ENCODE measurements around the gene FAM98B. TPM values are rescaled to one million over a fixed set of nuclear protein-coding genes. Genes with fewer than 3 reads are reported as not detected.

The FAM98B gene
- total and polyA plus RNA-seq, 2 of the 8 experiments (the other 6 are each of a cell fraction or from before 2014, with no cell fraction given) = 5.9 to 48.4 TPM

GRCh38 chr15:38533416-38533915 is 79.5 kb downstream of the FAM98B start:
- Histone ChIP-seq H3K4me3 (ENCODE audit: extremely low read depth in 1 of 4, insufficient read depth in 2 of 4, low read depth in 3 of 4, low read length in 4 of 4) (no peak overlapping the region), H2BK12ac (ENCODE audit: low read depth, low read length) (no peak overlapping the region), H4K8ac (ENCODE audit: extremely low read depth, insufficient read depth, low read length) (no peak overlapping the region), H3K18ac (ENCODE audit: extremely low read depth, low read length) (no peak overlapping the region), H3K23ac (ENCODE audit: insufficient read length) (no peak overlapping the region), H3K9me3 (ENCODE audit: insufficient read depth in 2 of 2, low read depth in 1 of 2, low read length in 1 of 2) (no peaks in the 10 kb centered on the region), H2BK20ac (ENCODE audit: low read length) (no peak overlapping the region), H3K79me2 (ENCODE audit: control insufficient read depth in 1 of 2, insufficient read depth in 2 of 2, low read length in 2 of 2) (no peaks in the 10 kb centered on the region), H3K79me1 (ENCODE audit: low read depth, low read length) (no peaks in the 10 kb centered on the region), H2AK5ac (ENCODE audit: low read depth, low read length) (0 out of 2 replicates have a peak overlapping the region, but pooled peaks have one; percentile 7), H4K20me1 (replicated peaks in 1 of 2; ENCODE audit: control insufficient read depth in 1 of 2, insufficient read depth in 2 of 2, low read length in 2 of 2) (no peaks in the 10 kb centered on the region), H4K5ac (ENCODE audit: insufficient read length, low read depth, low read length) (no peak overlapping the region), H2BK5ac (ENCODE audit: low read depth, low read length) (no peak overlapping the region), H3K27ac (ENCODE audit: low read depth, low read length) (no peak overlapping the region), H3K14ac (ENCODE audit: insufficient read length) (no peak overlapping the region), H3K27me3 (replicated peaks in 1 of 4; ENCODE audit: control insufficient read depth in 3 of 4, extremely low read depth in 1 of 4, insufficient read depth in 3 of 4, low read length in 3 of 4) (no peaks in the 10 kb centered on the region), H3K4ac (replicated peaks; ENCODE audit: insufficient read length, low read depth, low read length) (no peak overlapping the region), H2AFZ (ENCODE audit: low read length) (no peak overlapping the region), H2BK15ac (ENCODE audit: low read length) (no peak overlapping the region), H3K36me3 (ENCODE audit: control insufficient read depth in 2 of 4, insufficient read depth in 4 of 4, low read length in 3 of 4) (no peaks in the 10 kb centered on the region), H2BK120ac (replicated peaks; ENCODE audit: low read depth, low read length) (no peak overlapping the region), H3K4me2 (ENCODE audit: insufficient read depth in 1 of 2, low read depth in 2 of 2, low read length in 2 of 2) (no peak overlapping the region), H4K91ac (replicated peaks; ENCODE audit: insufficient read length, low read length) (no peak overlapping the region), H3K9ac (replicated peaks in 1 of 4; ENCODE audit: extremely low read depth in 1 of 4, low read depth in 3 of 4, low read length in 3 of 4) (no peak overlapping the region), H3K4me1 (replicated peaks in 1 of 4; ENCODE audit: control insufficient read depth in 3 of 4, insufficient read depth in 4 of 4, low read length in 3 of 4) (peaks cover 0 to 3% (median 0%) of the 10 kb centered on the region in 4 experiments; a peak in 1 of 7 replicates), H3K56ac (replicated peaks; ENCODE audit: insufficient read length, low read depth, low read length) (no peak overlapping the region), H3K23me2 (ENCODE audit: low read depth, low read length) (no peaks in the 10 kb centered on the region)
- no peak for DNase-seq (ENCODE audit: low read depth in 1 of 2, low spot score in 2 of 2)
- CTCF ChIA-PET (ENCODE audit: partially characterized antibody) = interaction anchor here (0.6 to 3.6 kb wide), 6 partner anchors 12 to 1199 kb away, joined by 3 to 18 read pairs (median 4); partner anchors contain the start of gene RASGRP1
- FAIRE-seq = no peak
- POLR2A ChIA-PET (ENCODE audit: partially characterized antibody) = no interaction called here
- 85% methylated on average over 6 of the region's 6 CpGs; no CpG with 5 or more reads in 1 of the 2 experiments for WGBS, 2 experiments (ENCODE audit: extremely low coverage in 1 of 2, insufficient coverage in 1 of 2, insufficient read length in 1 of 2, insufficient replicate concordance in 2 of 2, low coverage in 1 of 2, low lambda C conversion rate in 2 of 2, missing lambda C conversion rate in 1 of 2)
- no peak for TF ChIP-seq ATF2 (IDR thresholded peaks at IDR 0.05; ENCODE audit: low read length)
- no peak for TF ChIP-seq KDM5A (IDR thresholded peaks at IDR 0.05; ENCODE audit: low read length)
- no peak for TF ChIP-seq HDAC6 (IDR thresholded peaks at IDR 0.05; ENCODE audit: low read depth, low read length)
- no peak for TF ChIP-seq SIN3A (conservative IDR thresholded peaks at IDR 0.05 in 1 of 2, IDR thresholded peaks at IDR 0.05 in 1 of 2; ENCODE audit: low read depth in 1 of 2, low read length in 2 of 2)
- no peak for TF ChIP-seq JUND (IDR thresholded peaks at IDR 0.05; ENCODE audit: low read length)
- no peak for TF ChIP-seq ASH2L (IDR thresholded peaks at IDR 0.05; ENCODE audit: low read length)
- TF ChIP-seq GTF2F1 (IDR thresholded peaks at IDR 0.05; ENCODE audit: borderline replicate concordance, low read depth, low read length) = no peak
- TF ChIP-seq JUN (IDR thresholded peaks at IDR 0.05; ENCODE audit: low read depth, low read length) = no peak
- no peak for TF ChIP-seq BCL11A (IDR thresholded peaks at IDR 0.05; ENCODE audit: low read depth in 2 of 2, low read length in 2 of 2)
- no peak for TF ChIP-seq TEAD4 (IDR thresholded peaks at IDR 0.05; ENCODE audit: low read depth, low read length)
- TF ChIP-seq SP2 (IDR thresholded peaks at IDR 0.05; ENCODE audit: low read length) = no peak
- no peak for TF ChIP-seq SAP30 (IDR thresholded peaks at IDR 0.05; ENCODE audit: insufficient read depth, insufficient replicate concordance, low read length)
- TF ChIP-seq CBX5 (IDR thresholded peaks at IDR 0.05; ENCODE audit: low read depth, low read length) = no peak
